ENCODE results near the gene NTMT1. TPM values are rescaled to one million over a fixed set of nuclear protein-coding genes. Genes with fewer than 3 reads are reported as not detected.
A peak's percentile ranks its signal among the peaks of the same experiment; 100 is the strongest.
"Not testable (repeated sequence)": the region's sequence is repeated elsewhere in the genome, so short reads cannot be mapped to it uniquely, and the experiment has no call there.

The NTMT1 gene, protein sequence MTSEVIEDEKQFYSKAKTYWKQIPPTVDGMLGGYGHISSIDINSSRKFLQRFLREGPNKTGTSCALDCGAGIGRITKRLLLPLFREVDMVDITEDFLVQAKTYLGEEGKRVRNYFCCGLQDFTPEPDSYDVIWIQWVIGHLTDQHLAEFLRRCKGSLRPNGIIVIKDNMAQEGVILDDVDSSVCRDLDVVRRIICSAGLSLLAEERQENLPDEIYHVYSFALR
- total RNA-seq, result 30.9 and 35.9 TPM in 2 replicates
- 62.9 TPM for polyA plus RNA-seq (2012)

DNA sequence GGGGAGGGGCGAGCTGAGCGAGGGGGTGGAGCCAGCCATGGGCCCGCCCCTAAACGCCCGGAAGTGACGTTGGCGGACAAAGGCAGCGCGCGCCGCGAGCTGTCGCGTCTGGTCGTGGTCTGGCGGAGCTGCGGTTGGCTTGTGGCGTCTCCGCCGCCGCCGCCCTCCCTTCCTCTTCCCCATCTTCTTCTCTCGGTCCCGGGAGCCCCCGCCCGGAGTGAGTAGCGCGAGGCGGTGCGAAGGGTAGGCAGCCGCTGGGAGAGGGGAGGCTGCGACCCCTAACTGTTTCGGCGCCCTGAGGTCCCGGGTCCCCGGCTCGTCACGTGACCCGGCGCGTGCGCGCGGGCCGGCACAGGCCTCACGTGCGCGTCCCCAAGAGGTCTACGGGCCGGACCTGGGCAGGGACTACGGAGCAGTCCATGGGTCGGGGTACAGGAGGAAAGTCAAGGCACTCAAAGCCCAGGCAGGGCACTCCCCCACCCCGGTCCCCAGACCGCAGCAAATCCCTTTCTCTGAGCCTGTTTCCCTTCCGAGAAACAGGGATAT is at the start of gene NTMT1:
NTMT1 (plus strand) TSS at position 85 of the 546 bp plus-strand sequence. CDS start 6,541 bp downstream, outside the sequence.
- peak; percentile 85 for DNase-seq (ENCODE audit: low read depth)

DNA sequence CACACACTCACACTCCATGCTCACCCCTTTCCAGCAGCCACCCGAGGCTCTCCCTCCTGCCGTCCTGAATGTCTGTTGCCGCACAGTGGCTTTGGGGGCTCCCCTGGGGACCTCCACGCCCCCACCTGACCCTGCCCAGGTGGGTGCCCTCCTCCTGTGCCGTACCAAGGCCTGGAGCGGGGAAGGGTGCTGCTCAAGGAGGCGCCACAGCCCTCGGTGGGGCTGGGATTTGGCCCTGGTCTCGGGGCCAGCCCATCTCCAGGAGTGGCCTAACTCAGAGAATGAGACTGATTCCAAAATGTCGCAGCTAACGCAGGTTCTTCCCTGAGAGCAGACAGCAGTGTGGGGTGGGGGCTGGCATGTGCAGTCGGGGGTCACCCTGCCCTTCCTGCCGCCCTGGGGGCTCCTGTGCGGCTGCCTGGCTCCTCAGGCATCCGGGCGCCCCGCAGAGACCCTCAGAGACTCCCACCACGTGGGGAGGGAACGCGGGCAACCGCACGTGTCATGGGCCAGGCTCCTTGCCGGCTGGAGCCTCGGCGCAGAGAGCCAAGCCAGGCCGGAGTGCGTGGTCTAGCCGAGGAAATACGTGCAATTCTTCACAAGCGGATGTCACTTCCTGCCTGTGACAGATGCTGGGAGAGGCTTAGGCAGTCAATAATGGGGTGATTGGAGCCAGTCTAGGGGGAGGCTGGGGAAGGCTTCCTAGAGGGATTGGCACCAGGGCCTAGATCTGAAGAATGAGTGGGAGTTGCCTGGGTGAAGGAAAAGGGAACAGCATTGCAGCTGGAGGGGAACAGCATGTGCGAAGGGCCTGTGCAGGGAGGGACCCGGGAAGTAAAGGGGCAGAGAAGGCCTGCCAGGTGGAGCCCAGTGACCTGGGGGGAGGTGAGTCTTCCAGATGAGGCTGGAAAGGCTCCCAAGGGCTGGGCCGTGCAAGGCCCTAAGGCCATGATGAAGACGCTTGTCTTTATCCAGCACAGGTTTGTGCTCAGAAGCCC is 49.1 kb upstream of the NTMT1 start:
- no peak for DNase-seq (ENCODE audit: low read depth)

- DNase-seq (ENCODE audit: low read depth), result no peak
These were observed 46.7 kb upstream of the NTMT1 start for GRCh38 chr9:129579294-129579693.

DNA sequence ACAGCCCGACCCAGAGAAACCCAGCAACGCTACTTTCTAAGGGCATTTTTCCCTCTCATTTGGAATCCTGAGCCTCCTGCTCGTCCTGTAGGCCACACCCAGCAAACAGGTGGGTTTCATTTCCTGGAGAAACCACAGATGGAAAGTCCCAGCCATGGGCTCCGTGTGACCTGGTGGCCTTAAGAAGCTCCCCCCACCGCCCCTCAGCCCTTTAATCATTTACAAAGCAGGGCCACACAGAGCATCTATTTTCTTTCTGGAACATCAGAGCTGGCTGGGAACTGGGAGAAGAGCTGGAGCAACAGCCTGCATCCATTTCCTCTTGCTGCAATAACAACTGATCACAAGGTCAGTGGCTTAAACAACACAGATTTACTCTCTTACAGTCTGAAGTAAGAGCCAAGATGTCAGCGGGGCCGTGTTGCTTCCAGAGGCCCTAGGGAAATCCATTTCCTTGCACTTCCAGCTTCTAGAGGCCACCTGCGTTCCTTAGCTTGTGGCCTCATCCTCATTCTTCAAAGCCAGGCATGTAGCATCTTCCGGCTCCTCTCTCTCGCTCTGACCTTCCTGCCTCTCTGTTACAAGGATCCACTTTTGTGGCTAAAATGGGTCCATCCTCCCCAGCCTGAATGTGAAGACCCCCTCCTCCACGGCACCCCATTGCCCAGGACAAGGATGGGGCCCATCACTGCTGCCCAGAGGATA is 45.6 kb upstream of the NTMT1 start:
- DNase-seq (ENCODE audit: low read depth), result no peak

DNA sequence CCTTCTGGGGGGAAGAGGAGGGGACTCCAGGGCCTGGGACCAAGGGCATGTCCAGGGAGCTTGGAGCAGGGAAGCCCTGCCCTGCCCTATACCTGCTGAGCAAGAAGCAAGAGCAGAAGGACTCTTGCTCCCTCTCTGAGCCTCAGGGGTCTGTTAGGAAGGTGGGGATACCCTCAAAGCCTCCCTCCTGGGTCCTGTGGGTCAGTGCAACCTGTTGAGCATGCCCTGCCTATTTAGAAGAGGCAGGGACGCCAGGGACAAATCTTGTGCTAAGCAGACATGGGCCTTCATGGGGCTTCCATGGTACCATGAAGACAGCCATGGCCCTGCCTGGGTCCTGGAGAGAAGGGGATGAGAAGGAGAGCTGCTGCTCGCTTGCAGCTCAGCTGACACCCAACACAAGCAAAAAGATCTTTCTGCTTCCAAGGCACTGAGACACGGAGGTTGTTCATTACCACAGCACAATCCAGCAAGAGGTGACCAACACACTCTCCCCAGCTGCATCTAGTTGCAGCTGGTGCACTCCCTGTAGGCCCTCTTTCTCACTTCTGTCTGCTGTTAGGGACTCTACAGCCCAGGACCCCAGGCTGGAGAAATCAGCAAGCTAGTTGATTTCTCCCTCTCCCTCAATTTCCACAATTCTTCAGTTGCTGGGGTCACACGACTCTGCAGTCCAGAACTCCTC is 44.3 kb upstream of the NTMT1 start:
- DNase-seq (ENCODE audit: low read depth), result no peak

- no peak for DNase-seq (ENCODE audit: low read depth)
These were observed 43.1 kb upstream of the NTMT1 start for GRCh38 chr9:129582855-129583254.

- DNase-seq (ENCODE audit: low read depth), result no peak
These were observed 42.5 kb upstream of the NTMT1 start for GRCh38 chr9:129583308-129584038.

GRCh38 chr9:129584136-129584535 is 41.8 kb upstream of the NTMT1 start:
- peak; percentile 66 for DNase-seq (ENCODE audit: low read depth)

DNA sequence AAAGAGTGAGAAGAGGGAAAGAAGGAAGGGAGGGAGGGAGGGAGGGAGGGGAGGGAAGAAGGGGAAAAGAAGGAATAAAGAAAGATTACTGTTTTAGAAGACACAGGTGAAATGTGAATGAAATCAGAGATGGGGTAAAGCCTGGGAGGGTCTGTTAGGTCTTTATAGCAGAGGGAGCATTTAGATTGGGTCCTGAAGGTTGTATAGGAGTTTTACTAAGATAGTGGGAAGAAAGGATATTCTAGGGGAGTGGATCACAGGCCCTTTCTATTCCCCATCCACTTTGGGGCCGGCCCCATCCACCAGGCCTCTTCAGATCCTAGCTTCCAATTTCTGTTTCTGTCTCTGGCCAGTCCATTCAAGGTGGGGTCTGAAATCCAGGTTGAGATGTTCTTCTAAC is 40.6 kb upstream of the NTMT1 start:
- DNase-seq (ENCODE audit: low read depth), result no peak

DNA sequence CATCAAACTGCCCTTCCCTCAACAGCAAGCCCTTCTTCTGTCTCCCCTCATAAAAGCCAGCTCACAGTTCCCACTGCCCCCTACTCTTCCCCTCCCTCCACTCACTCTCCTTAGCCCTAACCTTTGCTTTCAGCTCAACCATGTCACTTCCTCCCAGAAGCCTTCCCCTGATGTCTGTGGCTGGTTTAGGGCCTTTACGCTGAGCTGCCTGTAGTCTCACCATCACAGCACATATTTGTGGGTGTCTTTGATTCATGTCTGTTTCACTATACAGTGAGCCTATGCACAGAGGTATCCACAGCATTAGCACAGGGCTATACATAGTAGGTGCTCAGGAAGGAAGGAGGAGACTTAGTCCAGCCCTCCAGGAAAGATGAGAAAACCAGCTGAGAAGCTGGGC is 39.7 kb upstream of the NTMT1 start:
- DNase-seq (ENCODE audit: low read depth), result no peak

DNA sequence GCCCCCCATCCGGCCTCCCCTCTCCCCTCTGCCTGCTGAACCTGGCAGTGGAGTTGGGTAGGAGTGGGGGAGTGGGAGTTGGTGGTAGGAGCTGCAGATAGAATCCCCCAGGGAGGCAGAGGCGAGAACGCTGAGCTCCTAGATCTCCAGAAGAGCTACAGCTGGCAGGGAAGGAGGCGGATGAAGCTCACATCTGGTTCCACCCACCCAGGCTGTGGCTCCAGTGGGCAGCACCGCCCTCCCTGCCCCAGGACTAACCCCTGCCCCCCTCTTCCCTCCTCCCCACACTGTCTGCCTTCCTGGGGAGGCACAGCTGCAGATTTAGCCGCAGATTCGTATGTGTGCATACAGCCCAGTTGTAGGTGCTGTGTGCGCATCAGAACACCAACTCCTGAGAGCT is 39.3 kb upstream of the NTMT1 start:
- no peak for DNase-seq (ENCODE audit: low read depth)

- DNase-seq (ENCODE audit: low read depth), result peak; percentile 36
These were observed 38.3 kb upstream of the NTMT1 start for GRCh38 chr9:129587487-129588262.

GRCh38 chr9:129590466-129590865 is 35.5 kb upstream of the NTMT1 start:
- DNase-seq (ENCODE audit: low read depth), result no peak

DNA sequence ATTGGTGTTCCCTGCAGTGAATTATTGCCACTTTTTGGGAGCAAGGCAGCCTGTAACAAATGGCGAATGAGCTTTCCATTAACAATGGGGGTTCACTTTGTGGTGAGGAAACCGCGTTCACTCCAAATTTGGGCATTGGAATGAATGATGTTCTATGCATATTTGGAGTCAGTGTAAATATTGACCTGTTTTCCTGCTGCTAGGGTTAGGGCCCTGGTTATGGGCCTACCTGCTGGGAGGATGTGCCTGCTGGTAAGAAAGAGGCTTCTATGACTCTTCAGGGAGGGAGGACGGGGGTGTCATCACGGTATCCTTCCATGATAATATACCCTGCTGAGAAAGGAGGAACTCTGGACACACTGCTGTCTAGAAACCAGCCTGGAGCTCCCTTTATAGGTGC is 34.0 kb upstream of the NTMT1 start:
- no peak for DNase-seq (ENCODE audit: low read depth)

DNA sequence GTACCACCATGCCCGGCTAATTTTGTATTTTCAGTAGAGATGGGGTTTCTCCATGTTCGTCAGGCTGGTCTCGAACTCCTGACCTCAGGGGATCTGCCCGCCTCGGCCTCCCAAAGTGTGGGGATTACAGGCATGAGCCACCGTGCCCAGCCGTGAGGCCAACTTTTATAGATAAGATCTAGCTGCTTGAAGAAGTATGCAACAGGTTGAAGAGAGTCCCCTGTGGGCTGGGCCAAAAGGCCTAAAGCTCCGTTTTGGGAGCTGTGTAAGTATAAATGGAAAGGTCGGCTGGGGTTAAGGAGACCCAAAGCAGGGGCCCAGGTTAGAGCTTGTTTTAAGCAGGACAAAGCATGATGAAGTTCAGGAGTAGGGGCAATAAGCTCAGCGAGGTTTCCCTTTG is 33.2 kb upstream of the NTMT1 start:
- DNase-seq (ENCODE audit: low read depth), result not testable (repeated sequence)

DNA sequence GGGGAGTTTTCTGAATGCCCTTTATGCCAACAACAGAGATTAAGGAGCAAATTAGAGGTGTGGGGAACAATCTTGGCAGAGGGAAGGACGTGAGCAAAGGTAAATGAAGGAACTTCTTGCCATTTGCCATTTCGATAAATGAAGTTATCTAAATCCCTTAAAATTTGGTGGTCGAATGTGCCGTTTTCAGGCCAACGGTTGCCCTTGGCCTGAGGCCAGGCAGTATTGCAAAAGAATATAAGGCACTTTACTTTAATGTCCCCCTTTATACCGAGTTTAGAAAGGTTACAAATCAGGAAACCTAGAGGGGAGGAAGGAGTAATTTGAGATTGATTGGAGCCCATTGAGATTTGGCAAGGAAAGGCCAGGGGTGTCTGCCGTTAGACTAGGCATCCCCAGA is 31.3 kb upstream of the NTMT1 start:
- DNase-seq (ENCODE audit: low read depth), result no peak

- no peak for DNase-seq (ENCODE audit: low read depth)
These were observed 30.6 kb upstream of the NTMT1 start for GRCh38 chr9:129595311-129595741.

- no peak for DNase-seq (ENCODE audit: low read depth)
These were observed 29.9 kb upstream of the NTMT1 start for GRCh38 chr9:129595903-129596540.
